Activated naive CD8-positive, alpha-beta T cell treated with anti-CD3 and anti-CD28 coated beads for 36 hours (primary cell): ENCODE results near the gene HTT. TPM values are rescaled to one million over a fixed set of nuclear protein-coding genes. Genes with fewer than 3 reads are reported as not detected.

Source experiments
- DNase-seq: peaks from one replicate; pipeline ENCODE4 v3.0.0; 2021
- H3K27ac Mint-ChIP-seq: one replicate; pipeline ENCODE4 v1.8.0; 2022; ENCODE audit warnings: mild to moderate bottlenecking, moderate library complexity, mixed read lengths
- H3K27me3 Mint-ChIP-seq: one replicate; pipeline ENCODE4 v1.8.0; 2022; ENCODE audit warnings: mild to moderate bottlenecking, mixed read lengths
- H3K36me3 Mint-ChIP-seq: one replicate; pipeline ENCODE4 v1.8.0; 2021; ENCODE audit warnings: mild to moderate bottlenecking, mixed read lengths
- H3K4me1 Mint-ChIP-seq: one replicate; pipeline ENCODE4 v1.8.0; 2021; ENCODE audit warnings: mixed read lengths
- H3K4me3 Mint-ChIP-seq: one replicate; pipeline ENCODE4 v1.8.0; 2022; ENCODE audit warnings: mild to moderate bottlenecking, moderate library complexity, mixed read lengths
- H3K9me3 Mint-ChIP-seq: one replicate; pipeline ENCODE4 v1.8.0; 2022; ENCODE audit warnings: mixed read lengths
- total RNA-seq, 2 experiments: library from RNA; stranded (reverse); gene quantifications; one replicate each; pipeline ENCODE4 v1.2.3, GENCODE V29; 2021

Gene HTT
- total RNA-seq, 2 experiments from 2014 or later, result 42.9 to 49.4 TPM

DNA sequence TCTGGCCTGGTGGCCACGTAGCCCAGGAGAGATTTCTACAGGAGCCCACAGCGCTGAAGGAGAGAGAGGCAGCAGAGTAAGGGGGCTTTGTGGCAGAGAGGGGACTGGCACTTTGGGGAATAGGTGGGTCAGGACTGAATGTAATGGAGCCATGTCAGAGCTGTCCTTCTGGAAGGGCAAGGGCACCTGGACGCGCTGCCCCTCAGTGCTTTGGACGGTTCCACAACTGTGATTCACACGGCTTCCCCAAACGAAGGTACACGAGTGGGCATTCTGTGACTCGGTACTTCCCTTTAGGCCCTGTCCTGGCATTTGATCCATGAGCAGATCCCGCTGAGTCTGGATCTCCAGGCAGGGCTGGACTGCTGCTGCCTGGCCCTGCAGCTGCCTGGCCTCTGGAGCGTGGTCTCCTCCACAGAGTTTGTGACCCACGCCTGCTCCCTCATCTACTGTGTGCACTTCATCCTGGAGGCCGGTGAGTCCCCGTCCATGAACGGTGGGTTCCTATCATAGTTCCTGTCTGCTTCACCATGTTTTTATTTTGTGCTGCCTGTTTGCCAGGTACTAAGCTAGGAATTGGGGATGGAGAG lies 139.3 kb downstream of the HTT start:
- Mint-ChIP-seq H3K4me1 (no peaks in the 10 kb centered on the region), H3K9me3 (no peaks in the 10 kb centered on the region), H3K36me3 (peaks cover 8% of the 10 kb centered on the region), H3K27ac (no peak overlapping the region), H3K4me3 (no peak overlapping the region), H3K27me3 (no peaks in the 10 kb centered on the region)
- no peak for DNase-seq

DNA sequence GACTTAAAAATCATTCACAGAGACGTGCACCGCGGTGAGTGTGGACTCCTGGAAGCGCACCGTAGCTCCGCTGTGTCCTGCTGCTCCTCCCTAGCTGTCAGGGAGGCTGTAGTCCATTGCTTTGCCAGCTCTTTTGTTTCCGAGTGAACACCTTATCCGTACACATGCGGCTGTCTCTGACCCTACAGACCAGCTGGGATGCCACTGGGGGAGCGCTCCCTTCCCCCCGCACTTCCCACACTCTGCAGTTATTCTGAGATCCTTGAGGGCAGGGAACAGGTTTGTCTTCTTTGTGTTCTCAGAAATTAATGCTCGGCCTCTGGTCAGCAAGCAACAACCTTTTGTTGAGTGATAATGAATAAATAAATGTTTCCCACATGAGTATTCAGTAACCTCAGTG lies 140.8 kb downstream of the HTT start:
- Mint-ChIP-seq H3K27me3 (no peaks in the 10 kb centered on the region), H3K36me3 (peaks cover 9% of the 10 kb centered on the region), H3K27ac (no peak overlapping the region), H3K9me3 (no peaks in the 10 kb centered on the region), H3K4me1 (no peaks in the 10 kb centered on the region), H3K4me3 (no peak overlapping the region)
- no peak for DNase-seq

DNA sequence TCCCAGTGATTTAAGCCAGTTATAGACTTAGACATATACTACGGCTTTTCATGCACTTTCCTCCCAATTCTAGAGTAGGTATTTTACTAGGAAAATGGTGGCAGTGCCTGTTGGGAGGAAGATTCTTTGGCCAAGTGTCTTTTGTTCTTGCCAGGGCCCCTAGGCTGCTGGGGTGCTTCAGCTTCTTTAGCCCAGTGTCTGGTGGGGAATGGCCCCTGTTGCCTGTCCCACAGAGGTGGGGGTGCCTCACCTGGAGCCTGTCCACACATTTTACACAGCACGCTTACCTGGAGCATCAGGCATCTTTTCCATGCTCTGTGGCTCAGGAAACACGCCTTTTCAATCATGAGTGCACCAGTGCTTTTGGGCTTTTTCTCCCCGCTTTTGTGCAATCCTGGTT lies 141.3 kb downstream of the HTT start:
- Mint-ChIP-seq H3K4me3 (no peak overlapping the region), H3K4me1 (no peaks in the 10 kb centered on the region), H3K9me3 (no peaks in the 10 kb centered on the region), H3K27me3 (no peaks in the 10 kb centered on the region), H3K36me3 (peaks cover 9% of the 10 kb centered on the region), H3K27ac (no peak overlapping the region)
- no peak for DNase-seq

DNA sequence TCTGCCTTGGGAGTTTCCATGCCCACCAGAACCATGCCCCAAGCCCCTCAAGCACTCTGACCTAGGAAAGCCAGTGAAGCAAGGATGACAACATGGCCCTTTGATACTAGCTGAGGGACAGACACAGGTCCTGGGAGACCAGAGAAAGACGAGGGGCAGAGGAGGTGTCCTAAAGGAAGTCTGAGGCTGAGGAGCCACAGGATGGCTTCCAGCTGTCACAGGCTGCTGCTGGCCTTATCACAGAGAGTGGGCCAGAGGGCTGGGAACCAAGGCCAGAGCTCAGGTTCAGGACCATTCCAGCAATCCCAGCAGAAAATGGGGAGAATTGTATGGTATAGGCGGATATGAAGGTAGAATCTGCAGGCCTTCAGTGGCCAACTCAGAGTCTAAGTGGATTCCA lies 142.8 kb downstream of the HTT start:
- peak overlapping the region; percentile 60 for H3K27ac Mint-ChIP-seq
- H3K9me3 Mint-ChIP-seq, result no peaks in the 10 kb centered on the region
- H3K4me3 Mint-ChIP-seq, result no peak overlapping the region
- no peaks in the 10 kb centered on the region for H3K4me1 Mint-ChIP-seq
- H3K27me3 Mint-ChIP-seq, result no peaks in the 10 kb centered on the region
- DNase-seq, result no peak
- peaks cover 11% of the 10 kb centered on the region for H3K36me3 Mint-ChIP-seq

DNA sequence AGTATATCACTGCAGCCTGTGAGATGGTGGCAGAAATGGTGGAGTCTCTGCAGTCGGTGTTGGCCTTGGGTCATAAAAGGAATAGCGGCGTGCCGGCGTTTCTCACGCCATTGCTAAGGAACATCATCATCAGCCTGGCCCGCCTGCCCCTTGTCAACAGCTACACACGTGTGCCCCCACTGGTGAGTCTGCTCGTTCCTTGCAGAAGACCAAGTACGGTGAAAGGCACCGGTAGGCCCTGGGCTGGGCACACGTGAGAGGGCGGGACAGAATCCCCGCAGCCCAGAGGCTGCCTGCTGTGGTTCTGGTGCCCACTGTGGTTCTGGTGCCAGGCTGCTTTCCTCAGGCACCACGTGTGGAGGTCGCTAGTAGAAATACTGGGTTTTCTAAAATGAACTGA lies 143.3 kb downstream of the HTT start:
- no peaks in the 10 kb centered on the region for H3K27me3 Mint-ChIP-seq
- no peaks in the 10 kb centered on the region for H3K4me1 Mint-ChIP-seq
- H3K9me3 Mint-ChIP-seq, result no peaks in the 10 kb centered on the region
- H3K27ac Mint-ChIP-seq, result no peak overlapping the region
- H3K36me3 Mint-ChIP-seq, result peaks cover 11% of the 10 kb centered on the region
- no peak for DNase-seq
- no peak overlapping the region for H3K4me3 Mint-ChIP-seq

DNA sequence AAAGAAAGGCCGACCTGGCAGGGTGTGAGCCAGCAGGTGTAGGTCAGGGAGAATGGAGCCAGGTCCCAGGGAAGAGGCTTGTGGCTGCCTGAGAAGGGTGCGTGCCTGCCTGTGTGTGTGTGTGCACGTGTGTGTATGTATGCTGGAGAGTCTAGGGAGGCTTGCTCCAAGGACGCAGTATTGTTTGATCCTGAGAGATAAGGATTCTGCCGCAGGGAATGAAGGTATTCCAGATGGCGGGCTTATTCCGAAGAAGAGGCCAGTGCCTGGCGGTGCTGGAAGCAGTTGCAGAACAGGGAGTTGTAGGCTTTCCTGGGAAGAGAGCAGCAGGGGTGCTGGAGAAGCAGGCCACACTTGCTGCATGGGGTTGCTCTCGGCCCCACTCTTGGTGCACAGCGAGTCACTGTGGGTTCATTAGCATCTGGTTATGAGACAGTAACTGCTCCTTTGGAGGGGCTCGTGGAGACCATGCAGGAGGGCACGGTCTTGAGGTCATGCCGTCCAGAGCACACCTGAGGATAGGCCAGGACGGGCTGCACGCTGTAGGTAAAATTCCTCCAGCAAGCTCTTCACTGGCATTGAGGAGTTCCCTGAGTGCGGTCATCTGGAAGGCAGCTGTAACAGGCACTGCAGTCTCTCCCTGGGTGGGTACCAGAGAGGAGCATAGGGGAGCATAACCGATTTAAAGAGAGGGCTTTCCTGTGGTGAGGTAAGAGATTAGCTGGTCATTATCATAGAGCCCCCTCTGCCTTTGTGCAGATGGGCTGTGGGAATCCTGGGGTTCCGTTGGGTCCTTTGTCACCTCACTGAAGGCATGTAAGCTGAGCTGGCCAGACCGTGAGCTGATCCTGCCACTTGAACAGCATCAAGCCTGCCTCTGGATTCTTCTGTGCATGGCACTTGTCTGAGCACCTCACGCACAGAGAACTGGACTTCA lies 144.6 kb downstream of the HTT start:
- H3K4me3 Mint-ChIP-seq, result no peak overlapping the region
- H3K4me1 Mint-ChIP-seq, result no peaks in the 10 kb centered on the region
- H3K27me3 Mint-ChIP-seq, result no peaks in the 10 kb centered on the region
- no peak overlapping the region for H3K27ac Mint-ChIP-seq
- H3K9me3 Mint-ChIP-seq, result no peaks in the 10 kb centered on the region
- peaks cover 14% of the 10 kb centered on the region for H3K36me3 Mint-ChIP-seq
- DNase-seq, result no peak

DNA sequence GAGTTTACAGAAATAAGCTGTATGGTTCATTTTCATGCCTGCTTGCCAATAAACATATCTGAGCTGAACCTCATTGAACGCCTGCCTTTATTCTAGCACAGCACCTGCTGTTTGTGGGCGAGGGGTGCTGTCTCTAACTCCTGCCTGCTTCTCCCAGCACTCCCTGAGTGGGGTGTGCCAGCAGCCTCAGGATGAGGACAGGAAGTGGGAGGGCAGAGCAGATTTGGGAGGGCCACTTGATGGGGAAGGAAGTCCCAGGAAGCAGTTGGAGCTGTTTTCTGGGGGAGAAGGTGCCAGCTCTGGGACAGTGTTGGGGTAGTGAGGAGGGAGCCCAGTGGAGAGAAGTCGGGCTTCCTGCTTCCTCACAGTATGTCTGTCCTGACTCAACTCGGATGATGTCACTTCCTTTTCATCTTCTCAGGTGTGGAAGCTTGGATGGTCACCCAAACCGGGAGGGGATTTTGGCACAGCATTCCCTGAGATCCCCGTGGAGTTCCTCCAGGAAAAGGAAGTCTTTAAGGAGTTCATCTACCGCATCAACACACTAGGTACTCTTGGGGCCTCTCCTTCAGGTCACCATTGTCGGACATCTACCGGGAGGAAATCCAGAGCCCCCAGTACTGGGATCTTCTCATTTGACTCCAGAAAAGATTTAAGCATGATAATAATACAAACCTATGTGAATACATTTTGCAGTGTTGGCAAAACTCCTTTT lies 145.4 kb downstream of the HTT start:
- H3K4me1 Mint-ChIP-seq, result no peaks in the 10 kb centered on the region
- no peak overlapping the region for H3K27ac Mint-ChIP-seq
- DNase-seq, result no peak
- H3K9me3 Mint-ChIP-seq, result no peaks in the 10 kb centered on the region
- H3K36me3 Mint-ChIP-seq, result peaks cover 18% of the 10 kb centered on the region
- no peak overlapping the region for H3K4me3 Mint-ChIP-seq
- no peaks in the 10 kb centered on the region for H3K27me3 Mint-ChIP-seq

DNA sequence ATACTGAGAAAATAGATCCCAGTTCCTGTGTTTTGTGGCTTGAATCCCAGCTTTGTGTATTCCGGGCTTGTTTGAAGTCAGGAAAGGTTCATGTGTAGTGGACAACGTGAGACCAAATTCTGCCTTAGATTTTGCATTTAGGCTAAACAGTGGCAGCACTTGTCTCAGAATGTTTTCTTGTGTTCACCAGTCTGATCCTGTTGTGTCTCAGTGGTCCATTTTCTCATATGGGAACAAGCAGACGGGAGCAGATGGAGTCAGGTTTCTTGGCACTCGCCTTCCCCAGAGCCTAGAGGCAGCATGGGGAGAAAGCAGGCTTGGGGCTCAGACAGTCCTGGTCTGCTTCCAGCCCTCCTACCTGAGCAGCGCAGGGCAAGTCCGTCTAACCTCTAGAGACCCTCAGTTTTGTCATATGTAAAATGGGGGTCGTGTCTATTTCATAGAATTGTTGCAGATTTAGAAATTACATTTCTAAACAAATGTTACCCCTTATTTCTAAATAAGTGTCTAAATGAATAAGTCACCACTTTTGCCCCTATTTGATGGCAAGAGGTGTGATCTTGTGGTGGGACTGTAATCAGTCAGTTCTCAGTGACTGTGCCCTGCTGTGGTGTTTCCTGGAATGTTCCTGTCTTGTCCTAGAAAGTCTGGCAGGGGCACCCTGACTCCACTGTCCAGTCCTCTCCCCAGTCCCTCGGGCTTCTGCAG lies 146.1 kb downstream of the HTT start:
- DNase-seq, result no peak
- Mint-ChIP-seq H3K27me3 (no peaks in the 10 kb centered on the region), H3K4me3 (no peak overlapping the region), H3K9me3 (no peaks in the 10 kb centered on the region), H3K27ac (no peak overlapping the region), H3K4me1 (no peaks in the 10 kb centered on the region), H3K36me3 (peaks cover 18% of the 10 kb centered on the region)

DNA sequence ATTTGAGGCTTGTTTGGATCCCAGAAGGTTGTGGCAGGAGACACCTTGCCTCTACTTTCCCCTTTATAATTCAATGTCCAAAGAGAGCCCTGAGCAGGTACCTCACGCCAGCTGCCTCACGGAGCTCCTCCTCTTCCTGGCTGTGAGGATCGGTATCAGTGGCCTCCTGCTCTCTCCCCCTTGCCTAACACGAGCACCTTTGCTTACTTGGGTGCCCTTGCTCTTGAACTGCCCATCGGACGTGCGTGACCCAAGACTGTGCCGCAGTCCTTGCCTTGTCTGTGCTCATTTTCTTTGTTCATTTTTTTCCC lies 146.7 kb downstream of the HTT start:
- H3K27me3 Mint-ChIP-seq, result no peaks in the 10 kb centered on the region
- no peaks in the 10 kb centered on the region for H3K9me3 Mint-ChIP-seq
- H3K36me3 Mint-ChIP-seq, result peaks cover 18% of the 10 kb centered on the region
- H3K4me1 Mint-ChIP-seq, result no peaks in the 10 kb centered on the region
- no peak for DNase-seq
- no peak overlapping the region for H3K4me3 Mint-ChIP-seq
- H3K27ac Mint-ChIP-seq, result no peak overlapping the region

DNA sequence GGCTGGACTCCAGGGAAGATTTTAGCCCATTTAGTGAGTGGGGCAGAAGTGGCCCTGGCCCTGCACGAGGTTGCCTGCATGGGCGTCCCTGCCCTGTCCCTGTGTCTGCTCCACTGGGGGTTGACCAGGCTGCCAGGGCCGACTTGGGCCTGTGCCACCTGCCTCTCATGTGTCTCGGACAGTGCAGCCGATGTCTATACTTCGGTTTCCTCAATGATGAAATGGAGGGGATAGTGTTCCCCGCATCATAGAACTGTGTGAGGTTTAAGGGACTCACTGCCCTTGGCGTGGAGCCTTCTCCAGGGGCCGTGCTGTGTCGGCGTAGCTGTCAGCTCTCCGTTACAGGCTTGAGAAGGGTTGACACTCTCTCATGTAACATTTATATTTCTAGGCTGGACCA lies 147.5 kb downstream of the HTT start:
- H3K27me3 Mint-ChIP-seq, result no peaks in the 10 kb centered on the region
- no peak for DNase-seq
- peaks cover 18% of the 10 kb centered on the region for H3K36me3 Mint-ChIP-seq
- H3K4me3 Mint-ChIP-seq, result no peak overlapping the region
- no peaks in the 10 kb centered on the region for H3K4me1 Mint-ChIP-seq
- H3K27ac Mint-ChIP-seq, result no peak overlapping the region
- H3K9me3 Mint-ChIP-seq, result no peaks in the 10 kb centered on the region

DNA sequence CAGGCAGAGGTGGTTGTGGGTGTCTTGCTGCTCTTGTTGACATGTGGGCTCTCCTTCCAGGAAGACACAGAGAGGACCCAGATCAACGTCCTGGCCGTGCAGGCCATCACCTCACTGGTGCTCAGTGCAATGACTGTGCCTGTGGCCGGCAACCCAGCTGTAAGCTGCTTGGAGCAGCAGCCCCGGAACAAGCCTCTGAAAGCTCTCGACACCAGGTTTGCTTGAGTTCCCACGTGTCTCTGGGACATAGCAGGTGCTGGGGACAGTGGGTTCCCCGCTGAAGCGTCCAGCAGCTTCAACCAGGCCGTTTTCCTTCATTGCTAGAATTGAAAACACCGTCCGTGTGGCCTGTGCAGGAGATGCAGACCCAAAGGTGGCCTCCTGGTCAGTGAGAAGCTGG lies 148.9 kb downstream of the HTT start:
- DNase-seq, result no peak
- H3K4me3 Mint-ChIP-seq, result no peak overlapping the region
- peaks cover 18% of the 10 kb centered on the region for H3K36me3 Mint-ChIP-seq
- no peaks in the 10 kb centered on the region for H3K9me3 Mint-ChIP-seq
- H3K4me1 Mint-ChIP-seq, result no peaks in the 10 kb centered on the region
- H3K27me3 Mint-ChIP-seq, result no peaks in the 10 kb centered on the region
- no peak overlapping the region for H3K27ac Mint-ChIP-seq

DNA sequence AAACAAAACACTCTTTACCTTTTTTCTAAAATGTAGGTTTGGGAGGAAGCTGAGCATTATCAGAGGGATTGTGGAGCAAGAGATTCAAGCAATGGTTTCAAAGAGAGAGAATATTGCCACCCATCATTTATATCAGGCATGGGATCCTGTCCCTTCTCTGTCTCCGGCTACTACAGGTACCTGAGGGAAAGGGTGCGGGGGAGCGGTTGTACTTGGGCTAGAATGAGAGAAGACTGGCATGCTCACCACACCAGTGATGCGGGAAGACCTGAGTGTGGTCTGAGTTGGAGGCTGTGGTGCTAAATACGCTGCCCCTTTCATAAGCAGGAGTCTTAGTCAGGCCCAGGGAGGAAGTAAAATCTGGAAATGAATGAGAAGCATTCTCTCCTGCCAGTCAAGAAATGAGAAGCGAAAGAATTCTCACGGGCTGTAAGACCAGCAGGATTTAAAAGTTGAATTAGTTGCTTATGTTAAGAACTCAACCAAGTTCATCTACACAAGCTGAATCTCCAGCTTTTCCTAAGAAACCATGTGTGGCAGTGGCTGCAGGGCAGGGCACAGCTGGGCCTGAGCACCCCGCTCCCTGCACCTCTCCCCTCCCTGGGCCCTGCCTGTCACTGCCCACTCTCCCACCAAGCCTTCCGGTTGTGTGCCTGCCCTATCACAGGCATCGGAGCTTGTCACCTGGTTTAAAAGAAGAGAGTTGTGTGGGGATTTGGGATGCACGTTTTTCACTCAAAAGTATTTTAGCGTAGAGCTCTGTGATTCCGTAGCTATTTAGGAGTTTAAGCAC lies 149.7 kb downstream of the HTT start:
- H3K27me3 Mint-ChIP-seq, result no peaks in the 10 kb centered on the region
- no peaks in the 10 kb centered on the region for H3K4me1 Mint-ChIP-seq
- no peak overlapping the region for H3K4me3 Mint-ChIP-seq
- no peaks in the 10 kb centered on the region for H3K9me3 Mint-ChIP-seq
- peaks cover 16% of the 10 kb centered on the region for H3K36me3 Mint-ChIP-seq
- no peak for DNase-seq
- H3K27ac Mint-ChIP-seq, result no peak overlapping the region

DNA sequence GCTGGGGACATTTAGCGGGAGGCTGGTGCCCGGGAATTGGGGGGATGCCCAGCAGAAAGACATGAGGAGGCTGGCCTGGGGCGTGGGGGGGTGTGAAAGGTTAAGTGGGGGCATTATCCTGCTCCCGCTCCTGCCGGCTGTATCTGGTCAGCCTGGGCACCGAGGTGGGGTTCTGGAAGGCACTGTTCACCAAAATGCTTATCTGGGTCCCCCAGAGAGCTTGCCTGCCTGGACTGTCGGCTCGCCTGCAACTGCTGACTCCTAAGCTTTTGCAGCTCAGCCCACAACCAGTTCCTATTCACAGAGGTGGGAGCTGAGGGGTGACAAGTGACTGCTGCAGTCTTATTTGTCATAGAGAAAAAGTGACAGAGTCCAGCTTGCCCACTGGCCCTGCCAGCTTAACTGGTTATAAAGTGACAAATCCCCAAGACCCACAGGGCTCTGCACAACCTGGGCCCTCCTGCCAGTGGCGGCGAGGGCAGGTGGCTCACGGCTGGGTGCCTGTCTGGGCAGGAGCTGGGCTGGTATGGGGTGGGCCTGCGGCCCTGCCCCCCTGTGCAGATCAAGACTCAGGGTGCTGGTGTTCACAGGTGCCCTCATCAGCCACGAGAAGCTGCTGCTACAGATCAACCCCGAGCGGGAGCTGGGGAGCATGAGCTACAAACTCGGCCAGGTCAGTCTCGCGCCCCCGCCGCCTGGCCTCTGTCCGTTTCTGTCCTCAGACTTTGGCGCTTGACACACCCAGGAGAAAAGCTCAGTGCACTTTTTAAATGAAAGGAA lies 150.8 kb downstream of the HTT start:
- H3K9me3 Mint-ChIP-seq, result no peaks in the 10 kb centered on the region
- DNase-seq, result no peak
- H3K27ac Mint-ChIP-seq, result no peak overlapping the region
- H3K36me3 Mint-ChIP-seq, result peaks cover 23% of the 10 kb centered on the region
- H3K4me1 Mint-ChIP-seq, result no peaks in the 10 kb centered on the region
- no peak overlapping the region for H3K4me3 Mint-ChIP-seq
- no peaks in the 10 kb centered on the region for H3K27me3 Mint-ChIP-seq

DNA sequence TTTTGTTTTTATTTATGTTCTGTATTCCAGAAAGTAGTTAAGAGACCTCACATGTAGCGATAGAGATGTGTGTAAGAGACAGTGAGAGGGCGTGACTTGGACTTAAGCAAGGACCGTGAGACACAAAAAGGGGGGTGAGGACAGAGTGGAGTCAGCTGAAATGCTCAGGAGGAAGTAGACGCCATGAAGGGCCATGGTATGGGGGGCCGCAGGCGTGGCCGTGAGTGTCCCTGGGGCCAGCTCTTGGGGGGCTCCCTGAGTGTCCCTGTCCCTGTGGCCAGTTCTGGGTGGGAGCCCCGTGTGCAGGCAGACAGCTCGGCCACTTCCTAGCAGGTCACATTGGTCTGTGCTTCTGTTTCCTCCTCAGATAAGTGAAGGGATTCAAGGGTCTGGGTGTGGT lies 151.5 kb downstream of the HTT start:
- Mint-ChIP-seq H3K27ac (no peak overlapping the region), H3K36me3 (peaks cover 25% of the 10 kb centered on the region), H3K27me3 (no peaks in the 10 kb centered on the region), H3K9me3 (no peaks in the 10 kb centered on the region), H3K4me3 (no peak overlapping the region), H3K4me1 (no peaks in the 10 kb centered on the region)
- no peak for DNase-seq
